H1 (cell line): ENCODE measurements around the gene FBXW8.

Experiments
- CHD1 ChIP-seq: IDR thresholded peaks from 2 replicates; pipeline ENCODE4 v1.6.1; 2012; ENCODE audit warnings: low read depth, low read length, improper control_type of control experiment
- CREB1 ChIP-seq: IDR thresholded peaks from 2 replicates; pipeline ENCODE4 v1.6.1; 2012; ENCODE audit warnings: inconsistent platforms
- EGR1 ChIP-seq: IDR thresholded peaks from 2 replicates; pipeline ENCODE4 v1.6.1; 2011; ENCODE audit warnings: low read depth, low read length, borderline replicate concordance
- PHF8 ChIP-seq: fragments of 200-600 bp; sonication (generic); conservative IDR thresholded peaks from 2 replicates; pipeline ENCODE4 v1.7.1; 2012; ENCODE audit warnings: low read depth, mild to moderate bottlenecking, inconsistent platforms, low read length, moderate library complexity
- POLR2A ChIP-seq, 2 experiments: IDR thresholded peaks; 1 replicate in 1 of 2; 2 replicates in 1 of 2; pipeline ENCODE4 v1.6.1; 2011; ENCODE audit warnings: low read depth in 2 of 2, low read length in 2 of 2, mild to moderate bottlenecking in 2 of 2; ENCODE audit errors: control extremely low read depth in 1 of 2
- POLR2AphosphoS5 ChIP-seq: IDR thresholded peaks from 2 replicates; pipeline ENCODE4 v1.6.1; 2011; ENCODE audit warnings: low read depth, low read length
- RFX5 ChIP-seq: IDR thresholded peaks from 2 replicates; pipeline ENCODE4 v1.6.1; 2011; ENCODE audit warnings: low read depth, low read length, improper control_type of control experiment, borderline replicate concordance
- RXRA ChIP-seq: IDR thresholded peaks from 2 replicates; pipeline ENCODE4 v1.6.1; 2011; ENCODE audit warnings: low read depth, mild to moderate bottlenecking, low read length, moderate library complexity; ENCODE audit not compliant: insufficient read depth
- SRF ChIP-seq: IDR thresholded peaks from 2 replicates; pipeline ENCODE4 v1.6.1; 2011; ENCODE audit warnings: mild to moderate bottlenecking, low read depth, low read length, moderate library complexity
- TAF7 ChIP-seq: optimal IDR thresholded peaks from 2 replicates; pipeline ENCODE3; 2011; ENCODE audit warnings: low read depth, mild to moderate bottlenecking, inconsistent platforms, low read length, moderate library complexity, borderline replicate concordance
- TEAD4 ChIP-seq: IDR thresholded peaks from 2 replicates; pipeline ENCODE4 v1.6.1; 2012; ENCODE audit warnings: low read depth, low read length, inconsistent platforms, mixed read lengths
- TF ChIP-seq, protein P1 (sequence below), 3 experiments: IDR thresholded peaks; 1 replicate in 2 of 3; 2 replicates in 1 of 3; pipeline versions ENCODE4 v1.5.1 to v1.6.1; 2011; ENCODE audit warnings: low read length in 3 of 3, mild to moderate bottlenecking in 3 of 3, inconsistent platforms in 2 of 3, low read depth in 1 of 3, moderate library complexity in 1 of 3; ENCODE audit not compliant: insufficient read depth in 1 of 3; ENCODE audit errors: control extremely low read depth in 1 of 3

DNA sequence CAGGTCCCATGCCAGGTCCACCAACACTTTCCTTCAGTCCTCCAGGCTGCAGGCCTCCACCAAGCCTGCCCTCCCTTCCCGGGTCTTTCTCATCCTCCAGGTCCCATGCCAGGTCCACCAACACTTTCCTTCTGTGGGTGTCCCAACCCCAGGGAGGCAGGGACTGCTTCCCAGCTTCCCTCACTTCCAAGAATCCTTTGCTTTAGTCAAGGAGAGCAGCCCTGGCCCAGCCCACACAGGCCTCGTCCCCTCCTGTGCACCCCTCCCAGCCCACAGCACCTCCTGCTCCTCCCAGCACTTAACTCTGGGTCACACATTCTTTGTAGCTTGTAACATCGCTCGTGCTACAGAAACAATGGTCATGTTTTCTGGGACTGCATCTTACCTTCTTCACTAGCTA, 115.6 kb downstream of the FBXW8 start:
- TF ChIP-seq POLR2A (IDR thresholded peaks at IDR 0.05; ENCODE audit: control extremely low read depth in 1 of 2, low read depth in 2 of 2, low read length in 2 of 2) = no peak
- no peak for TF ChIP-seq TEAD4
- TF ChIP-seq, protein P1, sequence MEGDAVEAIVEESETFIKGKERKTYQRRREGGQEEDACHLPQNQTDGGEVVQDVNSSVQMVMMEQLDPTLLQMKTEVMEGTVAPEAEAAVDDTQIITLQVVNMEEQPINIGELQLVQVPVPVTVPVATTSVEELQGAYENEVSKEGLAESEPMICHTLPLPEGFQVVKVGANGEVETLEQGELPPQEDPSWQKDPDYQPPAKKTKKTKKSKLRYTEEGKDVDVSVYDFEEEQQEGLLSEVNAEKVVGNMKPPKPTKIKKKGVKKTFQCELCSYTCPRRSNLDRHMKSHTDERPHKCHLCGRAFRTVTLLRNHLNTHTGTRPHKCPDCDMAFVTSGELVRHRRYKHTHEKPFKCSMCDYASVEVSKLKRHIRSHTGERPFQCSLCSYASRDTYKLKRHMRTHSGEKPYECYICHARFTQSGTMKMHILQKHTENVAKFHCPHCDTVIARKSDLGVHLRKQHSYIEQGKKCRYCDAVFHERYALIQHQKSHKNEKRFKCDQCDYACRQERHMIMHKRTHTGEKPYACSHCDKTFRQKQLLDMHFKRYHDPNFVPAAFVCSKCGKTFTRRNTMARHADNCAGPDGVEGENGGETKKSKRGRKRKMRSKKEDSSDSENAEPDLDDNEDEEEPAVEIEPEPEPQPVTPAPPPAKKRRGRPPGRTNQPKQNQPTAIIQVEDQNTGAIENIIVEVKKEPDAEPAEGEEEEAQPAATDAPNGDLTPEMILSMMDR (IDR thresholded peaks at IDR 0.05; ENCODE audit: control extremely low read depth in 1 of 3, insufficient read depth in 1 of 3, low read depth in 1 of 3, low read length in 3 of 3) = no peak
- TF ChIP-seq TAF7 = no peak
- no peak for TF ChIP-seq POLR2AphosphoS5
- no peak for TF ChIP-seq CHD1
- TF ChIP-seq SRF = no peak
- TF ChIP-seq EGR1 = no peak
- no peak for TF ChIP-seq CREB1
- TF ChIP-seq RFX5 = no peak
- TF ChIP-seq RXRA = no peak
- TF ChIP-seq PHF8 = no peak
